H1 (cell line): ENCODE results near the gene GNG12. TPM values are rescaled to one million over a fixed set of nuclear protein-coding genes. Genes with fewer than 3 reads are reported as not detected.

Experiments
- CTCF ChIA-PET: fragments of 300-600 bp; sonication (Branson Sonifier 250); formaldehyde crosslinking; loops from one replicate; lab custom pipeline; 2021; ENCODE audit not compliant: partially characterized antibody; lab: Charles Lee
- POLR2A ChIA-PET: fragments of 300-600 bp; sonication (Branson Sonifier 250); formaldehyde crosslinking; loops from one replicate; lab custom pipeline; 2021; ENCODE audit warnings: inconsistent platforms; ENCODE audit not compliant: partially characterized antibody; lab: Charles Lee
- DNase-seq, 2 experiments: peaks; one replicate each; pipeline versions ENCODE4 v3.0.0 to v3.0.0-alpha.2; 2010 to 2022; ENCODE audit warnings: low spot score in 2 of 2, low read depth in 1 of 2, mixed read lengths in 1 of 2
- FAIRE-seq: peaks from 2 replicates; lab custom pipeline; 2011; peaks lifted over from hg19 to GRCh38; lab: Jason Lieb, UNC
- H2AFZ ChIP-seq: 2 replicates; pipeline ENCODE4 v1.8.1; 2012; ENCODE audit warnings: low read length, inconsistent platforms
- H2AK5ac ChIP-seq: 2 replicates; pipeline ENCODE4 v1.6.1; 2013; ENCODE audit warnings: low read depth, low read length
- H2BK120ac ChIP-seq: replicated peaks from 2 replicates; pipeline ENCODE3; 2013; ENCODE audit warnings: low read depth, low read length, inconsistent platforms
- H2BK12ac ChIP-seq: 2 replicates; pipeline ENCODE4 v1.6.1; 2013; ENCODE audit warnings: low read depth, low read length
- H2BK15ac ChIP-seq: 2 replicates; pipeline ENCODE4 v1.6.1; 2013; ENCODE audit warnings: low read length
- H2BK20ac ChIP-seq: 2 replicates; pipeline ENCODE4 v1.6.1; 2013; ENCODE audit warnings: low read length
- H2BK5ac ChIP-seq: 2 replicates; pipeline ENCODE4 v1.6.1; 2013; ENCODE audit warnings: low read depth, low read length
- H3K14ac ChIP-seq: 2 replicates; pipeline ENCODE4 v1.6.1; 2013; ENCODE audit warnings: inconsistent platforms; ENCODE audit not compliant: insufficient read length
- H3K18ac ChIP-seq: 2 replicates; pipeline ENCODE4 v1.6.1; 2013; ENCODE audit warnings: low read length; ENCODE audit errors: extremely low read depth
- H3K23ac ChIP-seq: 2 replicates; pipeline ENCODE4 v1.6.1; 2013; ENCODE audit warnings: inconsistent platforms; ENCODE audit not compliant: insufficient read length
- H3K23me2 ChIP-seq: 2 replicates; pipeline ENCODE4 v1.6.1; 2013; ENCODE audit warnings: low read depth, low read length
- H3K27ac ChIP-seq: 2 replicates; pipeline ENCODE4 v1.6.1; 2011; ENCODE audit warnings: low read depth, low read length, inconsistent platforms
- H3K27me3 ChIP-seq, 4 experiments: replicated peaks in 1 of 4; 1 replicate in 1 of 4; 2 replicates in 3 of 4; pipeline versions ENCODE4 v1.6.1 to v1.8.1; 2011 to 2013; ENCODE audit warnings: low read length in 3 of 4, mild to moderate bottlenecking in 3 of 4, inconsistent platforms in 2 of 4, mixed read lengths in 2 of 4, moderate library complexity in 1 of 4; ENCODE audit not compliant: control insufficient read depth in 3 of 4, insufficient read depth in 3 of 4; ENCODE audit errors: extremely low read depth in 1 of 4
- H3K36me3 ChIP-seq, 4 experiments: 2 replicates each; pipeline versions ENCODE4 v1.6.1 to v1.8.1; 2011 to 2013; ENCODE audit warnings: mild to moderate bottlenecking in 4 of 4, low read length in 3 of 4, moderate library complexity in 2 of 4, control low read depth in 1 of 4, inconsistent platforms in 1 of 4; ENCODE audit not compliant: insufficient read depth in 4 of 4, control insufficient read depth in 2 of 4
- H3K4ac ChIP-seq: replicated peaks from 2 replicates; pipeline ENCODE3; 2013; ENCODE audit warnings: low read length, low read depth, mixed read lengths, inconsistent platforms; ENCODE audit not compliant: insufficient read length
- H3K4me1 ChIP-seq, 4 experiments: replicated peaks in 1 of 4; 1 replicate in 1 of 4; 2 replicates in 3 of 4; pipeline versions ENCODE4 v1.6.1 to v1.8.1; 2011 to 2013; ENCODE audit warnings: low read length in 3 of 4, inconsistent platforms in 2 of 4, mixed read lengths in 1 of 4; ENCODE audit not compliant: insufficient read depth in 4 of 4, control insufficient read depth in 3 of 4
- H3K4me2 ChIP-seq, 2 experiments: 2 replicates each; pipeline versions ENCODE4 v1.6.1 to v1.8.1; 2011 to 2013; ENCODE audit warnings: low read depth in 2 of 2, low read length in 2 of 2, control low read depth in 1 of 2, inconsistent platforms in 1 of 2, mild to moderate bottlenecking in 1 of 2; ENCODE audit not compliant: insufficient read depth in 1 of 2
- H3K4me3 ChIP-seq, 4 experiments: fragments of 200-600, 300-600 bp in 1 of 4; sonication (generic), shearing (Covaris generic), sonication (Bioruptor Twin) in 1 of 4; 2 replicates each; pipeline versions ENCODE4 v1.5.1 to v1.8.1; 2011 to 2016; ENCODE audit warnings: low read length in 4 of 4, low read depth in 3 of 4, control low read depth in 2 of 4, inconsistent platforms in 2 of 4, mild to moderate bottlenecking in 2 of 4, mixed read lengths in 1 of 4, moderate library complexity in 1 of 4; ENCODE audit not compliant: insufficient read depth in 2 of 4; ENCODE audit errors: extremely low read depth in 1 of 4
- H3K56ac ChIP-seq: replicated peaks from 2 replicates; pipeline ENCODE3; 2013; ENCODE audit warnings: low read depth, mild to moderate bottlenecking, mixed read lengths, low read length, inconsistent platforms; ENCODE audit not compliant: insufficient read length
- H3K79me1 ChIP-seq: 2 replicates; pipeline ENCODE4 v1.6.1; 2013; ENCODE audit warnings: low read depth, low read length, control low read depth
- H3K79me2 ChIP-seq, 2 experiments: 2 replicates each; pipeline versions ENCODE4 v1.6.1 to v1.8.1; 2012 to 2013; ENCODE audit warnings: low read length in 2 of 2, mild to moderate bottlenecking in 2 of 2, inconsistent platforms in 1 of 2; ENCODE audit not compliant: insufficient read depth in 2 of 2, control insufficient read depth in 1 of 2
- H3K9ac ChIP-seq, 4 experiments: replicated peaks in 1 of 4; 1 replicate in 1 of 4; 2 replicates in 3 of 4; pipeline versions ENCODE4 v1.6.1 to v1.8.1; 2011 to 2013; ENCODE audit warnings: low read depth in 3 of 4, low read length in 3 of 4, control low read depth in 2 of 4, mild to moderate bottlenecking in 2 of 4, moderate library complexity in 2 of 4, inconsistent platforms in 1 of 4; ENCODE audit errors: extremely low read depth in 1 of 4
- H3K9me3 ChIP-seq, 2 experiments: 2 replicates each; pipeline versions ENCODE4 v1.6.1 to v1.8.1; 2012 to 2013; ENCODE audit warnings: mild to moderate bottlenecking in 2 of 2, moderate library complexity in 2 of 2, control low read depth in 1 of 2, inconsistent platforms in 1 of 2, low read depth in 1 of 2, low read length in 1 of 2, mixed read lengths in 1 of 2; ENCODE audit not compliant: insufficient read depth in 2 of 2
- H4K20me1 ChIP-seq, 2 experiments: replicated peaks in 1 of 2; 2 replicates each; pipeline versions ENCODE3 to v1.8.1; 2011 to 2013; ENCODE audit warnings: inconsistent platforms in 2 of 2, low read length in 2 of 2, mild to moderate bottlenecking in 1 of 2; ENCODE audit not compliant: insufficient read depth in 2 of 2, control insufficient read depth in 1 of 2
- H4K5ac ChIP-seq: 2 replicates; pipeline ENCODE4 v1.6.1; 2013; ENCODE audit warnings: low read length, low read depth, mixed read lengths, inconsistent platforms; ENCODE audit not compliant: insufficient read length
- H4K8ac ChIP-seq: 2 replicates; pipeline ENCODE4 v1.8.0; 2013; ENCODE audit warnings: mild to moderate bottlenecking, moderate library complexity, low read length, inconsistent platforms; ENCODE audit not compliant: insufficient read depth; ENCODE audit errors: extremely low read depth
- H4K91ac ChIP-seq: replicated peaks from 2 replicates; pipeline ENCODE3; 2013; ENCODE audit warnings: low read length, mixed read lengths, inconsistent platforms; ENCODE audit not compliant: insufficient read length
- HDAC2 ChIP-seq, 2 experiments: fragments of 300-600 bp in 1 of 2; sonication (generic) in 1 of 2; IDR thresholded peaks; 2 replicates each; pipeline ENCODE4 v1.6.1; 2011 to 2012; ENCODE audit warnings: low read depth in 2 of 2, low read length in 2 of 2, mild to moderate bottlenecking in 2 of 2, moderate library complexity in 2 of 2, borderline replicate concordance in 1 of 2, inconsistent platforms in 1 of 2
- KDM1A ChIP-seq: fragments of 200-600, 300-600 bp; sonication (generic); IDR thresholded peaks from 2 replicates; pipeline ENCODE4 v1.7.1; 2016; ENCODE audit warnings: mild to moderate bottlenecking, low read length, borderline replicate concordance
- NRF1 ChIP-seq: IDR thresholded peaks from 2 replicates; pipeline ENCODE4 v1.6.1; 2011; ENCODE audit warnings: mild to moderate bottlenecking, low read depth, low read length, improper control_type of control experiment
- RFX5 ChIP-seq: IDR thresholded peaks from 2 replicates; pipeline ENCODE4 v1.6.1; 2011; ENCODE audit warnings: low read depth, low read length, improper control_type of control experiment, borderline replicate concordance
- RNF2 ChIP-seq: fragments of 200-900, 300-1000 bp; sonication (generic); IDR thresholded peaks from 2 replicates; pipeline ENCODE4 v1.7.1; 2016; ENCODE audit warnings: borderline replicate concordance, low read depth, mild to moderate bottlenecking, antibody characterized with exemption, low read length; ENCODE audit not compliant: poor library complexity, severe bottlenecking; ENCODE audit errors: missing control alignments
- RXRA ChIP-seq: IDR thresholded peaks from 2 replicates; pipeline ENCODE4 v1.6.1; 2011; ENCODE audit warnings: low read depth, mild to moderate bottlenecking, low read length, moderate library complexity; ENCODE audit not compliant: insufficient read depth
- SAP30 ChIP-seq: fragments of 300-600 bp; sonication (generic); IDR thresholded peaks from 2 replicates; pipeline ENCODE4 v1.7.1; 2012; ENCODE audit warnings: low read length, moderate library complexity, mild to moderate bottlenecking, inconsistent platforms; ENCODE audit not compliant: insufficient read depth, insufficient replicate concordance
- SIN3A ChIP-seq, 2 experiments: IDR thresholded peaks in 1 of 2; conservative IDR thresholded peaks in 1 of 2; 2 replicates each; pipeline ENCODE4 v1.6.1; 2011 to 2012; ENCODE audit warnings: low read length in 2 of 2, improper control_type of control experiment in 1 of 2, low read depth in 1 of 2, mild to moderate bottlenecking in 1 of 2
- SIRT6 ChIP-seq: IDR thresholded peaks from one replicate; pipeline ENCODE4 v1.7.1; 2012; ENCODE audit warnings: low read length, inconsistent platforms
- SP1 ChIP-seq: IDR thresholded peaks from 2 replicates; pipeline ENCODE4 v1.6.1; 2011; ENCODE audit warnings: low read depth, low read length
- TCF12 ChIP-seq: IDR thresholded peaks from 2 replicates; pipeline ENCODE4 v1.6.1; 2011; ENCODE audit warnings: low read depth, mild to moderate bottlenecking, low read length
- ZNF274 ChIP-seq: IDR thresholded peaks from 2 replicates; pipeline ENCODE4 v1.7.0; 2012; ENCODE audit warnings: low read length, borderline replicate concordance; ENCODE audit errors: extremely low read depth
- WGBS, 2 experiments: shearing (Covaris generic) in 1 of 2; methylation state at CpG; one replicate each; pipeline versions ENCODE4 v1.1.6 to v1.1.7; 2013 to 2015; ENCODE audit warnings: low lambda C conversion rate in 2 of 2, mixed read lengths in 2 of 2, inconsistent platforms in 1 of 2, low coverage in 1 of 2, missing lambda C conversion rate in 1 of 2; ENCODE audit not compliant: insufficient replicate concordance in 2 of 2, insufficient coverage in 1 of 2, insufficient read length in 1 of 2; ENCODE audit errors: extremely low coverage in 1 of 2, missing lambda C conversion rate in 1 of 2; 5-methylcytosine and 5-hydroxymethylcytosine counted together
- polyA plus RNA-seq, 7 experiments: library from polyadenylated mRNA; depleted of rRNA in 3 of 7; stranded (reverse) in 5 of 7; unstranded in 2 of 7; fragments of >200 nt in 5 of 7; fragments of 200-250 nt in 2 of 7; gene quantifications; 1 replicate in 5 of 7; 2 replicates in 1 of 7; 4 replicates in 1 of 7; pipeline versions ENCODE4 v1.2.1 to v1.2.3, GENCODE V29; 2011 to 2013; ENCODE audit warnings: missing spikeins in 2 of 7, mixed read lengths in 2 of 7
- total RNA-seq: library from RNA; stranded (reverse); fragmentation: NEBNext Ultra II Directional; extraction: Animal tissue kit (Norgen Biotek cat#: 25700); gene quantifications from 2 replicates; pipeline ENCODE4 v1.2.1, GENCODE V29; 2021

Gene GNG12
- total and polyA plus RNA-seq, 2 of the 8 experiments (the other 6 are each of a cell fraction or from before 2014, with no cell fraction given): 11.4 to 35.8 TPM

DNA sequence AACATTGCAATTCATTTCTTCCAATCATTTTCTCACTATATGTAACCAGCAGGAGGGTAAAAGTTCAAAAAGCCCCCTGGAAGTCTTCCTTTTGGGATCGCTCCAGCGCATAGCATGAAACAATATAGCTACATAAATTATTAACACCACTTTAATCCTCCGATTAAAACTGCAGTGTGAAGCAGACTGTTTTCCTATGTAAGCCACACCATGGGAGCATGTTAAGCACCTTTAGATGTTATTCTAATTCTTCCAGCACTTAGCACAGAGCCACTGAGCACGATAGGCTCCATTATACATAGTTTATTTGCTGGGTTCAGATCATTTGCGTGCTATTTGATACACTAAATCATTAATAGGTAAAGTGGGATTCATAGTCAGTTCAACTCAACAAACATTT is 166.6 kb downstream of the GNG12 start:
- Histone ChIP-seq H2BK5ac (no peak overlapping the region), H3K27me3 (no peaks in the 10 kb centered on the region), H3K4ac (no peak overlapping the region), H4K5ac (no peak overlapping the region), H3K4me2 (no peak overlapping the region), H3K79me2 (no peaks in the 10 kb centered on the region), H3K27ac (no peak overlapping the region), H2AK5ac (no peak overlapping the region), H2BK15ac (no peak overlapping the region), H3K9me3 (no peaks in the 10 kb centered on the region), H3K23me2 (no peaks in the 10 kb centered on the region), H3K56ac (no peak overlapping the region), H4K8ac (no peak overlapping the region), H2BK120ac (no peak overlapping the region), H2BK12ac (no peak overlapping the region), H3K36me3 (no peaks in the 10 kb centered on the region), H4K91ac (no peak overlapping the region), H3K18ac (no peak overlapping the region), H3K23ac (no peak overlapping the region), H3K14ac (no peak overlapping the region), H3K9ac (no peak overlapping the region), H4K20me1 (peaks cover 0 to 1% of the 10 kb centered on the region in 2 experiments), H3K4me1 (no peaks in the 10 kb centered on the region), H3K4me3 (no peak overlapping the region), H3K79me1 (no peaks in the 10 kb centered on the region), H2BK20ac (no peak overlapping the region), H2AFZ (no peak overlapping the region)
- DNase-seq: no peak
- ChIA-PET CTCF (interaction anchor here (1.0 to 1.4 kb wide), 2 partner anchors 115 to 144 kb away, joined by 3 to 4 read pairs; no protein-coding TSS in a partner anchor), POLR2A (no interaction called here)
- FAIRE-seq: no peak
- 92% methylated on average over 5 of the region's 5 CpGs; no CpG with 5 or more reads in 1 of the 2 experiments for WGBS, 2 experiments
- TF ChIP-seq RFX5 (no peak), SP1 (no peak), HDAC2 (IDR thresholded peaks at IDR 0.05; ENCODE audit: borderline replicate concordance in 1 of 2, low read depth in 2 of 2, low read length in 2 of 2) (no peak), RXRA (no peak), SIN3A (conservative IDR thresholded peaks at IDR 0.05 in 1 of 2, IDR thresholded peaks at IDR 0.05 in 1 of 2; ENCODE audit: low read depth in 1 of 2, low read length in 2 of 2) (no peak), SIRT6 (no peak), NRF1 (no peak), TCF12 (no peak), SAP30 (no peak), ZNF274 (no peak), KDM1A (no peak), RNF2 (no peak)
